Liver (tissue), 9 donors: Measurements from ENCODE around the gene GADL1. TPM values are rescaled to one million over a fixed set of nuclear protein-coding genes. Genes with fewer than 3 reads are reported as not detected.

ENCODE experiments used
- DNase-seq: peaks from one replicate; pipeline ENCODE4 v3.0.0-alpha.2; 2017; ENCODE audit warnings: low spot score
- H3K27ac ChIP-seq, 2 donors: one replicate each; pipeline ENCODE4 v1.7.0; 2013; ENCODE audit warnings: inconsistent platforms in 2 of 2, low read length in 2 of 2, control low read depth in 1 of 2, low read depth in 1 of 2, mild to moderate bottlenecking in 1 of 2
- H3K27me3 ChIP-seq, 4 donors: one replicate each; pipeline versions ENCODE4 v1.6.1 to v1.7.0; 2013; ENCODE audit warnings: low read length in 3 of 4, inconsistent platforms in 1 of 4, mild to moderate bottlenecking in 1 of 4, moderate library complexity in 1 of 4; ENCODE audit not compliant: control insufficient read depth in 4 of 4, insufficient read depth in 4 of 4
- H3K36me3 ChIP-seq, 4 donors: one replicate each; pipeline versions ENCODE4 v1.6.1 to v1.7.0; 2013; ENCODE audit warnings: low read length in 3 of 4, mild to moderate bottlenecking in 3 of 4, low read depth in 1 of 4, moderate library complexity in 1 of 4; ENCODE audit not compliant: control insufficient read depth in 4 of 4, insufficient read depth in 3 of 4
- H3K4me1 ChIP-seq, 4 donors: one replicate each; pipeline versions ENCODE4 v1.6.1 to v1.7.0; 2013; ENCODE audit warnings: low read length in 3 of 4, mild to moderate bottlenecking in 3 of 4, moderate library complexity in 1 of 4; ENCODE audit not compliant: control insufficient read depth in 4 of 4, insufficient read depth in 4 of 4
- H3K4me3 ChIP-seq, 3 donors: one replicate each; pipeline versions ENCODE4 v1.6.1 to v1.7.0; 2013; ENCODE audit warnings: low read length in 3 of 3, control low read depth in 1 of 3, low read depth in 1 of 3, mild to moderate bottlenecking in 1 of 3
- H3K9ac ChIP-seq, 2 donors: one replicate each; pipeline ENCODE4 v1.7.0; 2013; ENCODE audit warnings: low read length in 2 of 2, mild to moderate bottlenecking in 2 of 2, moderate library complexity in 2 of 2, control low read depth in 1 of 2, low read depth in 1 of 2
- H3K9me3 ChIP-seq, 4 donors: one replicate each; pipeline versions ENCODE4 v1.6.1 to v1.7.0; 2013; ENCODE audit warnings: low read length in 3 of 4; ENCODE audit not compliant: control insufficient read depth in 4 of 4
- ATF3 ChIP-seq: IDR thresholded peaks from 2 replicates; pipeline ENCODE4 v1.6.1; 2016; ENCODE audit warnings: antibody characterized with exemption
- CTCF ChIP-seq: fragments of 150-350 bp; IDR thresholded peaks from 2 replicates; pipeline ENCODE4 v1.5.1; 2017; ENCODE audit warnings: improper control_type of control experiment, low read depth, low read length; ENCODE audit not compliant: missing input control
- FOXA1 ChIP-seq: IDR thresholded peaks from 2 replicates; pipeline ENCODE4 v1.6.1; 2016; ENCODE audit warnings: antibody characterized with exemption
- GABPA ChIP-seq, 2 donors: IDR thresholded peaks in 1 of 2; conservative IDR thresholded peaks in 1 of 2; 2 replicates each; pipeline ENCODE4 v1.6.1; 2016; ENCODE audit warnings: antibody characterized with exemption in 2 of 2, mild to moderate bottlenecking in 1 of 2, moderate library complexity in 1 of 2
- HNF4A ChIP-seq, 2 donors: conservative IDR thresholded peaks; 2 replicates each; pipeline ENCODE4 v1.6.1; 2016; ENCODE audit warnings: antibody characterized with exemption in 2 of 2, mild to moderate bottlenecking in 2 of 2
- JUND ChIP-seq, 2 donors: IDR thresholded peaks; 2 replicates each; pipeline ENCODE4 v1.6.1; 2016; ENCODE audit warnings: antibody characterized with exemption in 2 of 2
- MAX ChIP-seq: IDR thresholded peaks from 2 replicates; pipeline ENCODE4 v1.6.1; 2016; ENCODE audit warnings: antibody characterized with exemption
- REST ChIP-seq: IDR thresholded peaks from 2 replicates; pipeline ENCODE4 v1.6.1; 2016; ENCODE audit warnings: antibody characterized with exemption, mild to moderate bottlenecking
- TAF1 ChIP-seq: conservative IDR thresholded peaks from 2 replicates; pipeline ENCODE4 v1.6.1; 2016; ENCODE audit warnings: antibody characterized with exemption, mild to moderate bottlenecking
- ZBTB33 ChIP-seq: IDR thresholded peaks from 2 replicates; pipeline ENCODE4 v1.6.1; 2016; ENCODE audit warnings: antibody characterized with exemption
- WGBS: extraction: QIAGEN DNeasy Blood & Tissue Kit; methylation state at CpG from one replicate; pipeline ENCODE4 v1.1.7; 2013; 5-methylcytosine and 5-hydroxymethylcytosine counted together
- polyA plus RNA-seq, 2 donors: library from polyadenylated mRNA; stranded (reverse) in 1 of 2; unstranded in 1 of 2; fragments of 200-250 nt in 1 of 2; fragments of >200 nt in 1 of 2; fragmentation: Nextera tagmentation in 1 of 2; extraction: Ambion mirVana in 1 of 2; gene quantifications; one replicate each; pipeline versions ENCODE4 v1.2.1 to v1.2.3, GENCODE V29; 2013 to 2015
- total RNA-seq, 2 donors: library from RNA; depleted of rRNA; stranded (reverse); fragments of >200 nt; gene quantifications; one replicate each; pipeline ENCODE4 v1.2.3, GENCODE V29; 2014
- donor health status: healthy.
- donor health status: healthy.
- donor health status: healthy.
- donor health status: healthy.
- donor health status: healthy.

GADL1 gene
- total and polyA plus RNA-seq, 4 donors = not detected

GRCh38 chr3:30893678-30894325 is 659 bp downstream of the GADL1 start:
- H3K36me3 ChIP-seq = no peaks in the 10 kb centered on the region
- no peak for DNase-seq
- peak overlapping the region in 1 of 3 donors; percentile 72 for H3K4me3 ChIP-seq
- no peaks in the 10 kb centered on the region for H3K9me3 ChIP-seq
- no peak overlapping the region for H3K9ac ChIP-seq
- H3K4me1 ChIP-seq = peaks cover 3 to 10% (median 5%) of the 10 kb centered on the region in 4 donors
- WGBS = 55% methylated on average over 8 of the region's 8 CpGs
- TF ChIP-seq FOXA1 (no peak), TAF1 (no peak)
- H3K27me3 ChIP-seq = no peaks in the 10 kb centered on the region
- no peak overlapping the region for H3K27ac ChIP-seq

GRCh38 chr3:30890907-30891306 is 3.6 kb downstream of the GADL1 start:
- DNase-seq = no peak
- Histone ChIP-seq H3K36me3 (no peaks in the 10 kb centered on the region), H3K27me3 (no peaks in the 10 kb centered on the region), H3K9me3 (no peaks in the 10 kb centered on the region), H3K27ac (no peak overlapping the region), H3K4me1 (peaks cover 3 to 10% (median 5%) of the 10 kb centered on the region in 4 donors), H3K4me3 (no peak overlapping the region), H3K9ac (no peak overlapping the region)
- WGBS = 37% methylated on average over 1 of the region's 1 CpG
- TF ChIP-seq HNF4A (conservative IDR thresholded peaks at IDR 0.05) (no peak), CTCF (no peak), MAX (no peak)

GRCh38 chr3:30886888-30887287 is 7.6 kb downstream of the GADL1 start:
- WGBS = 77% methylated on average over 2 of the region's 2 CpGs

More at GRCh38 chr3:30886888-30887287, 7.6 kb downstream of the GADL1 start:
- Histone ChIP-seq H3K27ac (no peak overlapping the region), H3K9me3 (no peaks in the 10 kb centered on the region), H3K9ac (no peak overlapping the region), H3K4me1 (no peaks in the 10 kb centered on the region), H3K36me3 (no peaks in the 10 kb centered on the region), H3K4me3 (no peak overlapping the region), H3K27me3 (no peaks in the 10 kb centered on the region)
- no peak for DNase-seq
- TF ChIP-seq TAF1 = no peak
- no peak for TF ChIP-seq GABPA (IDR thresholded peaks at IDR 0.05 in 1 of 2, conservative IDR thresholded peaks at IDR 0.05 in 1 of 2)
- no peak for TF ChIP-seq JUND (IDR thresholded peaks at IDR 0.05)
- TF ChIP-seq ZBTB33 = no peak
- TF ChIP-seq REST = no peak
- no peak for TF ChIP-seq ATF3
